Measurements from ENCODE around the gene BTBD16. TPM values are rescaled to one million over a fixed set of nuclear protein-coding genes. Genes with fewer than 3 reads are reported as not detected.

Gene BTBD16
- total and polyA plus RNA-seq, 8 donors, result 0.10 to 2.1 (median 0.35) TPM; not detected in 2

DNA sequence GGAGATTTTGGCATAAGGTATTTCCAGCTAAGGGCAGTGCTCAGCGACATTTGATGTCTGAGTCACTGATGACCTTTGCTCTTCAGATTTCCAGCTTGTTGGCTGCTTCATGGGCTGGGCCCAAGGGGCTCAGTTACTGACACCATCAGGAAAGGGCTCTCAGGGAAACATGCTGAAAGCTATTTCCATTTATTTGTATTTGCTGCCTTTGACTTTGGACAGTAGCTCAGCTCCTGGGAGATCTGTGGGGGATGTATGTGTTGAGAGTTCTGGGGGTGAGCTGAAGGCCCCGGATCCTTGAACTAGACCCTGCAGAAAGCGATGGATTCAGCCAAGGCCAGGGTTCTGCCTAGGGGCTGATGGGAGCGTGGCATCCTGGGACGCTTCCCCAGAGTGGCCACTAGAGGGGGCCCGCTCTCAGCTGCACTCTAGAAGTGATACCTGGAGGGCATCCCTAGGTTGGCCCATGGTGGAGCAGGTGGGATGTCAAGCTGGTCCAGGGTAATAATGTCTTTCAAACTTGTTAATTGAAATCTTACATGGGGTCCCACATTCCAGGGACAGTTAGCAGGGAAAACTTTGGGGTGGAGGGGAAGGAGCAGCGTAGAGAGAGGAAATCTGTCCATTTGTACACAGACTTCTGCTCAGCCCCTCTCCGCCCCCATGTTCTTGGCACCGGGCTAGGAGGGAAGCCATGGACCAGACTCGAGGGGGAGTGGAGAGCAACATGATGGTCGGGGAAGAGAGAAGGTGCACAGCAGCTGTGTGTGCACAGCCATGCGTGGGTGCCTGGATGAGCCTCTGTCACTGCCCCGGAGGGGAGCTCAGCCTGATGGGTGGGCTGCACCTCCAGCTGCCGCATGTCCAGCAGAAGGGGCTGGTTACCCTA is 3.0 kb upstream of the BTBD16 start:
- peak overlapping the region in 1 of 2 donors; percentile 19 for H3K27ac ChIP-seq
- intact Hi-C loops (cut with DNase I), result no loop called here
- TF ChIP-seq, protein P1, sequence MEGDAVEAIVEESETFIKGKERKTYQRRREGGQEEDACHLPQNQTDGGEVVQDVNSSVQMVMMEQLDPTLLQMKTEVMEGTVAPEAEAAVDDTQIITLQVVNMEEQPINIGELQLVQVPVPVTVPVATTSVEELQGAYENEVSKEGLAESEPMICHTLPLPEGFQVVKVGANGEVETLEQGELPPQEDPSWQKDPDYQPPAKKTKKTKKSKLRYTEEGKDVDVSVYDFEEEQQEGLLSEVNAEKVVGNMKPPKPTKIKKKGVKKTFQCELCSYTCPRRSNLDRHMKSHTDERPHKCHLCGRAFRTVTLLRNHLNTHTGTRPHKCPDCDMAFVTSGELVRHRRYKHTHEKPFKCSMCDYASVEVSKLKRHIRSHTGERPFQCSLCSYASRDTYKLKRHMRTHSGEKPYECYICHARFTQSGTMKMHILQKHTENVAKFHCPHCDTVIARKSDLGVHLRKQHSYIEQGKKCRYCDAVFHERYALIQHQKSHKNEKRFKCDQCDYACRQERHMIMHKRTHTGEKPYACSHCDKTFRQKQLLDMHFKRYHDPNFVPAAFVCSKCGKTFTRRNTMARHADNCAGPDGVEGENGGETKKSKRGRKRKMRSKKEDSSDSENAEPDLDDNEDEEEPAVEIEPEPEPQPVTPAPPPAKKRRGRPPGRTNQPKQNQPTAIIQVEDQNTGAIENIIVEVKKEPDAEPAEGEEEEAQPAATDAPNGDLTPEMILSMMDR (IDR thresholded peaks at IDR 0.05), result peak; percentile 85 to 86
- DNase-seq (peak in 2 of 4 donors; percentile 37 to 84), ATAC-seq (peak; percentile 80)
- no peaks in the 10 kb centered on the region for H3K9me3 ChIP-seq
- peaks cover 0 to 5% of the 10 kb centered on the region in 2 donors for H3K4me1 ChIP-seq
- H3K27me3 ChIP-seq, result no peaks in the 10 kb centered on the region
- peaks cover 0 to 34% of the 10 kb centered on the region in 2 donors for H3K36me3 ChIP-seq
- H3K4me3 ChIP-seq, result no peak overlapping the region

DNA sequence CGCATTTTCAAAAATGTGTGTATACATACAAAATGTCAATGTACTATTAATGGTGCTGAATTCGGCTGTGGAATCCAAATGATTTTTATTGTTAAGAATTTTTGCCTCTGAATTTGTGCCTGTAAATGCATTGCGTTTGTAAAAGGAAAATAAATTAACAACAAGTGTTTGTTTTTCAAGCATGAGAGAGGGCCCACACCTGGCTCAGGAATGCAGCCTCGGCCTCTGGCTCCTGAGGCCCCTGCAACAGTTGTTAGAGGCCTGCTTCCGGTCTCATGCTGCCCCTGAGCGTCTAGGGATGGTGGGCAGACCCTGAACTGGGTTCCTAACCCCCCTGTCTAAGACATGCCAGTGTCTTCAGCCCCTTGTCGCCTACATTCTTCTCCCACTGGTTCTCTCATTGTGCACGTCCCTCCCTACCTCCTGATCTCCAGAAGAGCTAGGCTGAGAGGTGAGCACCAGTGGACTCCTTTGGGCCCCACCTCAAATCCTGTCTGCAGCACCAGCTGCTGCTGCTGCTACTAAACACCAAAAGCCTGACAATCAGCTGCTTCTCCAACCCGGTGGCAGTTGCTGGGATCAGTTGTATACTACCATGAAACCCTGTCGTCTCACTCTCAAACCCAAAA is 1.9 kb upstream of the BTBD16 start:
- ATAC-seq, result peak; percentile 85
- intact Hi-C loops (cut with DNase I), result no loop called here
- DNase-seq, result peak in 2 of 4 donors; percentile 21 to 69
- Histone ChIP-seq H3K4me3 (no peak overlapping the region), H3K9me3 (no peaks in the 10 kb centered on the region), H3K36me3 (peaks cover 0 to 34% of the 10 kb centered on the region in 2 donors), H3K4me1 (peaks cover 0 to 5% of the 10 kb centered on the region in 2 donors), H3K27me3 (no peaks in the 10 kb centered on the region), H3K27ac (peak overlapping the region in 1 of 2 donors; percentile 19)
- TF ChIP-seq, protein P1 (IDR thresholded peaks at IDR 0.05), result no peak

DNA sequence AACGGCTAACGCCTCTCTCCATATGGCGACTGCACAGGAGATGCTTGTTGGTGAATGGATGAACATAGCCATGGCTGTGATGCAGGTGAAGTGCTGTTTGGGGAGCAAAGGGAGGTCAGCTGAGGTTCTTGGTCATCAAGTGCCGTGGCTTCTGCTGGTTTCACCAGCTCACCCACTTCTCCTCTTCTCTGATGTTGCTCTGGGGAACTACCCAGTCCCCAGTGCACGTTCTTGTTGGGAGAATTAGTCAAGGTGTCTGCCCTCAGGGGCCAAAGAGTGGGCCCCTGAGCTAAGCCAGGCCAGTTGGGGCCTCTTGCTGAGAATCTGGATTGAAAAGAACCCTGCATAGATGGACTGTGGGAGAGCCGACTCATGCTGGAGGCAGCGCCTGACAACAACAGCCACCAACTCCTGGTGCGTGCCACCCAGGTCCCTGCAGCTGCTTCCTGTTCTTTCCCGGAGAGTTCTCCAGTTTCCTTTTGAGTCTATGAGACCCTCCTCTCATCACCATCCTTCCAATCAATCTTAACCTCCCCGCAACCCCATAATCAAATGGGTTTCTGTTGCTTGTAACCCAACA is 3.0 kb downstream of the BTBD16 start:
- peaks cover 0 to 7% of the 10 kb centered on the region in 2 donors for H3K36me3 ChIP-seq
- no peak overlapping the region for H3K4me3 ChIP-seq
- H3K9me3 ChIP-seq, result no peaks in the 10 kb centered on the region
- TF ChIP-seq, protein P1 (IDR thresholded peaks at IDR 0.05), result no peak
- H3K27ac ChIP-seq, result no peak overlapping the region
- intact Hi-C loops (cut with DNase I), result no loop called here
- DNase-seq (no peak), ATAC-seq (no peak)
- H3K27me3 ChIP-seq, result no peaks in the 10 kb centered on the region
- H3K4me1 ChIP-seq, result no peaks in the 10 kb centered on the region

GRCh38 chr10:122276611-122277208 is 5.6 kb downstream of the BTBD16 start:
- Histone ChIP-seq H3K36me3 (no peaks in the 10 kb centered on the region), H3K27me3 (peaks cover 0 to 6% of the 10 kb centered on the region in 2 donors), H3K27ac (no peak overlapping the region), H3K9me3 (no peaks in the 10 kb centered on the region), H3K4me1 (no peaks in the 10 kb centered on the region), H3K4me3 (no peak overlapping the region)
- intact Hi-C loops (cut with DNase I), result no loop called here
- ATAC-seq (no peak), DNase-seq (peak in 1 of 4 donors; percentile 24)
- TF ChIP-seq, protein P1 (IDR thresholded peaks at IDR 0.05), result no peak

Measured in left lung (tissue), 10 donors.